ENCODE measurements around the gene CDR2.
"Not testable (repeated sequence)": the region's sequence is repeated elsewhere in the genome, so short reads cannot be mapped to it uniquely, and the experiment has no call there.

CDR2 gene

DNA sequence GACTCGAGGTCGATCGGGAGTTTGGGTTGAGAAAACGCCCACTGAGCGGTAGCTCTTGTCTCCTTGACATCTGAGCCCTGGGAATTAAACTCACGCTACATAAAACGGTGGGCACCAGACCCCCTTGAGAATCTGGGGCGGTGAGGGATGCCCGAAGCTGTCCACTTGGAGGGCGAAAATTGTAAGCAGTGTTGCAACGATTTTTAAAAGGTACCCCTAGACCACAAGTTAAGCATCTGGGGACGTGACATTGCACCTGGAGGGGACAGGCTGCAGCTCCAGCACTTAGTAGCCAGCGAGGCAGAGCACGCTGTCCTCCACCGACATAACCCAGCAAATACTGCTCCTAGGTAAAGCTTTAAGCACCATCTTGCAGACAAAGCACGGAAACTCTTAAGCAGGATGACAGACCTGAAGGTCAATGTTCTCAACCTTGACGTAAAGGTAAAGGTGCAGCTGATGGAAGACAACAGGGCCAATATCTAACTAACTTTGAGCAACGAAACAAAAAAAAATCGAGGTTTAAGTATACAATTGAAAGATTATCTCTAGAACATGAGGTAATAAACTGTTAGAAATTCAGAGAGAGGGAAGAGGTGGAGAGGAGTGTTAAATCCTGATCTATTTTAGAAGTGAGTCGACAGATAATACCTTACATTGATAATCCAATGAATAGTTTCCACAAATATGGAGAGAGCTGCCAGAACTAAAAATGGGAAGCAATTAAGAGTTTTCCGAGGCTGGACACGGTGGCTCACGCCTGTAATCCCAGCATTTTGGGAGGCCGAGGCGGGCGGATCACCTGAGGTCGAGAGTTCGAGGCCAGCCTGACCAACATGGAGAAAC is 921 bp upstream of the CDR2 start:
- no peak for DNase-seq

DNA sequence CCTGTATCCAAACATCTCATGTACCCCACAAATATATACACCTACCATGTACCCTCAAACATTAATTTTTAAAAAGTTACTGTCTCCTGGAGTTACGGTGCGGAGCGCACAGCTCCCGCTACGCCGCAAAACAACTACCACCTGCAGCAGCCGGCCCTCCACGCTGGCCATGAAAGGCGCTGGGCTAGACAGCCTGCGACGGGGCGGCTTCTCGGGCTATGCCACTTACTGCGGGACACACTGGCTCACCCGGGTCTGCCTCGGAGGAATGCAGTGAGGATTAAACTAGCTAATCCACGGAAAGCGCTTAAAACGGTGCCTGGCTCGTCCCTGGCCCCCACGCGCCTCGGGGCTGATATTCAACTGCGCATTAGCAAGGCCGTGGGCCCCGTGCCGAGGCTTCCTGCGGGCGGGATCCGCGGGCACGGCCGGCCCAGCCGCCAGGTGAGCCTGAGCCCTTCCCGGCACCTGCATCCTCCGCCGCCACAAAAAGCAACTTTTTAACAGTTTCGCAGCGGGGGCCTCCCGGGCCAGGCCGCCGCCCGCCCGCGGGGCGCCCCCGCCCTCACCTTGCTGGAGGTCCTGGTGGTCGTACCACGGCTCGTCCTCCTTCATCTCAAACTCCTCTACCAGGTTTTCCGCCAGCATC is 633 bp downstream of the CDR2 start:
- DNase-seq: peak; percentile 7

GRCh38 chr16:22372882-22373661 is 1.3 kb downstream of the CDR2 start:
- no peak for DNase-seq

DNA sequence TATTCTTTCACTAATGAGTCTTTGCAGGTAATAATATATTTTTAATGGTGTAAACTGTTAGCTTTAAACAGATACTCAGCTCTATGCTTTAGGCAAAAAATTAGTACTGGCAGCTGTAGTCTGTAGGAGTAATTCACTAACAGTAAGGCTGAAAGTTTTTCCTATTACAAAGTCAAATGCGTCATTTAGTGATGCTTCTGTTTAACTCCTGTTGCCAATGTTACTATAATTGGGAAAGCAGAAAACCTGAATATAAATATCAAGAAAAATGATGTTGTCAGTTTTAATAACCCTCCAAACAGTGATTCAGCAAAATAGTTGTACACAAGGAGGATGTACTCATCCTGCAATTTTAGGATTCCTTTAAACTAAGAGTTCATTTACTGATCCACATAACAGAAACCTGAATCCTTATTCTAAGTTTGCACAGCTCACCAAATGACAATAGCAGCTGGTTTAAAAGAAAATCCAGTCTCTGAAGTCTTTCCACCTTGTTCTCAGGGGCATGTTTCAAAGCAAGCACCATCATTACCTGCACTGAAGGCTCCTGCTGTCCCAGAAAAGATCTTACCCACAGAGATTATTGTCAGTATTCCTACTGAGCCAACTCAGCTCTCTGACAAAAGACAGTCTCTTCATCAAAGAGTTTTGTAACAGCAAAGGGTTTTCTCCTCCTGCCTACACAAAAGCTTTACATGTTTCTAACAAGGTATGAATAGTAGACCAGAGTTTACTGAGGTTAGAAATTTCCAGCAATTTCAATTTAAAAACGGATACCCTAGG is 4.2 kb downstream of the CDR2 start:
- DNase-seq: no peak

DNA sequence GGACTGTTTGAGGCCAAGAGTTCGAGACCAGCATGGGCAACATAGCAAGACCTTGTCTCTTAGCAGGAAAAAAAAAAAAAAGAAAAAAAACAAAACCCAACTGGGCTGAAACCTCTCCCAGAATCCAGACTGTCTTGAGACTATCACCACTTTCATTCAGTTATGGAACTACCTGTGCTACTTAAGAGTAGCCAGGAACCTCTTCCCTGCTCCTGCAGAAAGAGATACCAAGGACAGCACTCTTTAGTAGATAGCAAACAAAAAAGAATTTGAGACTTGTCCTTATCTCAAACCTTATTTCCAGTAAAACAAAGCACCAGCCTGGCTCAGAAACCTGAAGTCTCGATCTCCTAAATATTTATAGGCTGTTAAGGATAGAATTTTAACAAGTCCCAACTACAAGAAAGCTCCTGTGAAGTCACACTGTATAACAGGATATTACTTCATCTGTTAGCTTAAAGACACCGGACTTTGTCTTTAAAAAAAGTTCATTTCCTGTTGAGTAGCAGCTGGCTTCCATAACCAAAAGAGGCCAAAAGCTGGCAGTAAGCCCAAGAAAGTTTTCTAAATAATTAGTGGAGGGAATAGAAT is 5.1 kb downstream of the CDR2 start:
- DNase-seq: no peak

DNA sequence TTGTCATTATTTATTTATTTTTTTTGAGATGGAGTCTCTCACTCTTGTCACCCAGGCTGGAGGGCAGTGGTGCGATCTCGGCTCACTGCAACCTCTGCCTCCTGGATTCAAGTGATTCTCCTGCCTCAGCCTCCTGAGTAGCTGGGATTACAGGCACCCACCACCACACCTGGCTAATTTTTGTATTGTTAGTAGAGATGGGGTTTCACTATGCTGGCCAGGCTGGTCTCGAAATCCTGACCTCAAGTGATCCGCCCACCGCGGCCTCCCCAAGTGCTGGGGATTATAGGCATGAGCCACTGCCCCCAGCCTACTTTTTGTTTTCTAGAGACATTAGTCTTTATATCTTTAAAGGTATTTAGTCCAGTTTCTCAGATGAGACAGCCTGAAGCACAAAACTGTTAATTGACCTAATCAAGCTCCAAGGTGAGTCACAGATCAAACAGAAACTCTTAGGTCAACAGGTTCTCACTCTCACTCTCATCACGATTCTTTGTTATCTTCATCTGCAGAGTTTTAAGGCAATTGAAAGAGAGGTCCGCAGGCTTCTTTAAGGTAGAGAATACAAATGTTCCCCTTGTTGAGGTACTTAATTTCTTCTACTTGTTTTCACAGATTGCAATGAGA is 6.1 kb downstream of the CDR2 start:
- DNase-seq: not testable (repeated sequence)

DNA sequence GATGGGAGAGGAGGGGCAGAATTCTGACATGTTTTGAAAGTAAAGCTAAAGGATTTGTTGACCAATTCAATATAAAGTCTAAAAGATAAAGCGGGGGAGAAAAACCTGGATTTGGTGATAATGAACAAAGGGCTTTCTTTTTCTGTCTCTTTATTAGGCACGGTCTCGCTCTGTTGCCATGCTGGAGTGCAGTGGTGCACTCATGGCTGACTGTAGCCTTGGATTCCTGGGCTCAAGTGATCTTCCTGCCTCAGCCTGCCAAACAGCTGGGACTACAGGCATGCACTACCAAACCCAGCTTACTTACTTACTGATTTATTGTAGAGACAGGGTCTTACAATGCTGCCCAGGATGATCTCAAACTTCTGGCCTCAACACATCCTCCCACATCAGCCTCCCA is 7.5 kb downstream of the CDR2 start:
- DNase-seq: no peak

- no peak for DNase-seq
These were observed 8.0 kb downstream of the CDR2 start for GRCh38 chr16:22366371-22366770.

DNA sequence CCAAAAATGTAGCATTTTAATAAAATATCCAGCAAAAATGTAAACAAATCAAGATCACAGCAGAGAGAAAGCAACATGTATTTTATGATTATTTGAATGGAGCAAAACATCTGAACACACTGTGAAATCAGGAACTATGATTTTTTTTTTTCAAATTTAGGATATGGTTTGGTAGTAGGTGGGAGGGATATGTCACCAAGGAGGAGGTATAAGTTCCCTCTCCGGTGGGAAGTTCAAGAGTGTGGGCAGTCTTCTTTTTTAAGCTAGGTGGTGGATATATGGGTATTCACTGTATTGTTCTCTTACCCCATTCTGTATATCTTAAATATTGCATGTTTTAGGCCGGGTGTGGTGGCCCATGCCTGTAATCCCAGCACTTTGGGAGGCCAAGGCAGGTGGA is 10.2 kb downstream of the CDR2 start:
- DNase-seq: no peak

GRCh38 chr16:22360963-22361659 is 13.3 kb downstream of the CDR2 start:
- no peak for DNase-seq

DNA sequence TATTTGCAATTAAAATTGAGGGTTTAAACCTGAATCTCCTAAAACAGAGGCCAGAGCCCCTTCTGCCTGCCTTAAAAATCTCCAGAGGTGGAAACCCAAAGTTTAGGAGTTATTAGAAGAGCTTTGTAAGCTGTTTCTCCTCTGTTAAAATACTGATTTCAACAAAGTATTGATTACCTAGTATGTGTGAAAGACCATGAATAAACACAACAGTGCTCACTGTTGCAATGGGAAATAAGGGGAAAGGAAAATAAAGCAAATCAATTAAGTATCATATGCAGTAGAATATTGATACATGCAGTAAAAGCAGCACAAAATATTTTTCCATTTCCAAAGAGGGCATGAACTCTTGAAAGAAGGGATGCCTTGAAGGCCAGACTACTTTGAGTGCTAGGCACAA is 14.7 kb downstream of the CDR2 start:
- no peak for DNase-seq

DNA sequence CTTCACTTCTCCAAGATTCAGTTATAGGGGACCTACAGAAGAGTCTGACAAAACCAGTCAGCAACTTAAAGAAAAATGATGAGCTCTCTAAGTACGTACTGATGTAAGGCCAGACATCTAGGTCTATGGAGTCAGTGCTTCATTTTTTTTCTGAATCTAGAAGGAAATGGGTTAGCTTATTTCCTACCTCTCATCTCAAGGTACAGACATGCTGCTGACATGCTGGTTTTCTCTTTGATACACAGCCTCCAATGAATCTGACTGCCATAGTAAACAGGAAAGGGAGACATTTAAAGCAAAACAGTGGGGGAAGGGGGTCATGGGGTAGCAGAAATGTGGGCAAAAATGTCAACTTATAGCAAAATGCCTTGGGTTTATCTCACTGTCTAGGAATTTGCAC is 16.4 kb downstream of the CDR2 start:
- no peak for DNase-seq

DNA sequence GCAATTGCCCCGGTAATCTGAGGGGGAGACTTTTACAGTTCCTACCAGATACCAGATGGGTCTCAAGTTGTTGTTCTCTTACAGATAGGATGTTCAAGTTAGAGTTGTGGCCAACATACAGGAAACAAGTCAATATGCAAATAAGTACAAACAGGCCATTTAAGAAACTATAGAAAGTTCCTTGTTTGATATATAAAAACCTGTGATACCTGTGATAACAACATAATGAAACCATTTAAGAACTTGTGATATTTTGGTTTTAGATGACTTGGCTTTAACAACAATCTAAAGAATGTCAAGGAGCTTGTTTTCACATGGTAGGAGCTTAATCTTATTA is 16.8 kb downstream of the CDR2 start:
- no peak for DNase-seq

DNA sequence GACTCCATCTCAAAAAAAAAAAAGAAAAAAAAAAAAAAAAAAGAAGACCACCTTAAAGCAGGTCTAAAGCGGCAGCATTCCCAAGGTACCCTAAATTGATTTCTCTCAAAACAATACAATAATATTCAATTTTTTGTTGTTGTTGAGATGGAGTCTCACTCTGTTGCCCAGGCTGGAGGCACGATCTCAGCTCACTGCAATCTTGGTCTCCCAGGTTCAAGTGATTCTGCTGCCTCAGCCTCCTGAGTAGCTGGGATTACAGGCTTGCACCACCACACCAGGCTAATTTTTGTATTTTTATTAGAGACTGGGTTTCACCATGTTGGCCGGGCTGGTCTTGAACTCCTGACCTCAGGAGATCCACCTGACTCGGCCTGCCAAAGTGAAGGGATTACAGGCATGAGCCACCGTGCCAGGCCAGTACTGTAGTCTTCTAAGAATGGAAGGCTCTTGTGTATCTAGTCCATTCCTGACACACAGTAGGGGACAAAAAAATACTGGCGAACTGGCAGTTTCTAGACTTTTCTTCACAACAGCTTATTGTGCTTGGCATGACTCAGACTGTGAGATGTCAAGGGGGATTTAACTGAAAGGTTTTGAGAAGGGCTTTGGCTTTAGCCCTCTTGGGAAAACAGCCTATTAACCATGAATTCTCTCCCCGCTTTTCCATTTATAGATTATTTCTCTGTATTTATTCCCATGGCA is 17.3 kb downstream of the CDR2 start:
- DNase-seq: no peak

GRCh38 chr16:22355487-22355908 is 18.9 kb downstream of the CDR2 start:
- no peak for DNase-seq

GRCh38 chr16:22353933-22354541 is 20.4 kb downstream of the CDR2 start:
- no peak for DNase-seq

DNA sequence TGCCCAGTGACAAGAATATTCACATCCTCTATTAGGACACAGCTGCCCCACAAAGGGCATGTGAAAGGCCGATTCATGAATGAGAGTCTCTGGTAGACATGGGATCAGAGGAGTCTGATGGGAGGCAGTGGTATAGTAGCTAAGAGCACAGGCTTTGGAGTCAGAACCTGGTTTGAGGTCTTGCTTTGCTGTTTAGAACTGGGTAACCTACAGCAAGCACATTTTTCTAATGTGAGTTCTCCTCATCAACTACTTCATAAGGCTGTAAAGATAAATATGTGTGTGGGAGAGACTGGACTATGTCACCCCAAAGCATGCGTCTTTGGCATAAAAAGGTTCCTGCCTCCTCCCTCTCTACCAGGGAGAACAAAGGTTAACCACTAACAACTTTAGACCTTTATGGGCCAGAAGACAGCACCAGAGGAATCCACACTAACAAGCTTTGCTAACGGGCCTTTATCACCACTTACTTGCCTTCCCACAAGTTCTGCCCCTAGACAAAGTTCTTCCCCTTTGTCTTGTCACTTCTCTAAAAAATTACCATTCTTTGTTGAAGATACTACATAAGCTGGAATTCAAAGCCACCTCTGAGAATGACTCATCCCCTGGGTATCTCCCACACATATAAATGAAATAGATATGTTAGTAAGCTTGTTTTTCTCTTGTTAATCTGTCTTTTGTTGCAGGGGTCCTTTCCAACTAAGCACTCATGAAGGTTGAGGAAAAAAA is 21.1 kb downstream of the CDR2 start:
- no peak for DNase-seq

DNA sequence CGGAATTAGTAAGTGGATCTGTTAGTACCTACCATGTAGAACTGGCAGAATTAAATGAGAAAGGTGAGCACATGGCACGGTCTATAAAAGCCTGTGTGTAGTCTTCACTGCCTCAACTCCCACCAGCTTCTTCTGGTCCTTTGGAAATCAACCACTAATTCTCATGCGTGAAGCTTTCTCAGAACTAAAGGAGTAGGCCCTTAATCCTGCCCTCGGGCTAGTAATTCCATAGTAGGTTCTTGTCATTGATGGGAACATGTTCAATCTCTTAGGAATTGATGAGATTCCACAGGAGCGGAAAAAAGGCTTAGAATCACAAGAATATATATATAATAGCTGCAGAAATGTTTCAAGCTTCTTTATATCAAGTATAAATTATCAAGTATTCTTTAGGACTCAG is 21.7 kb downstream of the CDR2 start:
- no peak for DNase-seq

- no peak for DNase-seq
These were observed 22.3 kb downstream of the CDR2 start for GRCh38 chr16:22352140-22352539.

DNA sequence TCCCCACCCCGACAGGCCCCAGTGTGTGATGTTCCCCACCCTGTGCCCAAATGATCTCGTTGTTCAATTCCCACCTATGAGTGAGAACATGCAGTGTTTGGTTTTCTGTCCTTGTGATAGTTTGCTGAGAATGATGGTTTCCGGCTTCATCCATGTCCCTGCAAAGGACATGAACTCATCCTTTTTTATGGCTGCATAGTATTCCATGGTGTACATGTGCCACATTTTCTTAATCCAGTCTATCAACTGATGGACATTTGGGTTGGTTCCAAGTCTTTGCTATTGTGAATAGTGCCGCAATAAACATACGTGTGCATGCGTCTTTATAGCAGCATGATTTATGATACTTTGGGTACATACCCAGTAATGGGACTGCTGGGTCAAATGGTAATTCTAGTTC is 23.4 kb downstream of the CDR2 start:
- DNase-seq: not testable (repeated sequence)

Measured in NK-92 treated with Interleukin-12 subunit alpha and Interleukin-12 subunit beta, amount 100 ng/mL, for 24 hours (cell line).